ENCODE results near the gene GGT7. TPM values are rescaled to one million over a fixed set of nuclear protein-coding genes. Genes with fewer than 3 reads are reported as not detected.
"Not testable (repeated sequence)": the region's sequence is repeated elsewhere in the genome, so short reads cannot be mapped to it uniquely, and the experiment has no call there.

The GGT7 gene
- total RNA-seq, 1 experiment from 2014 or later = 1.5 TPM

GRCh38 chr20:34881689-34882088 lies 9.0 kb upstream of the GGT7 start:
- CTCF ChIA-PET = no interaction called here
- no TSS peak for BruUV-seq (replicated peaks)
- ATAC-seq = no peak
- Histone ChIP-seq H3K79me2 (ENCODE audit: low read length) (peaks cover 30% of the 10 kb centered on the region), H3K27ac (ENCODE audit: low read length) (no peak overlapping the region), H3K36me3 (ENCODE audit: low read depth, low read length) (peaks cover 15% of the 10 kb centered on the region), H3K27me3 (ENCODE audit: low read length) (no peaks in the 10 kb centered on the region), H3K4me1 (ENCODE audit: insufficient read depth, low read length) (peaks cover 5% of the 10 kb centered on the region; the same call in 1 of the 2 replicates), H2AFZ (ENCODE audit: low read length) (no peak overlapping the region), H4K20me1 (ENCODE audit: low read length) (no peaks in the 10 kb centered on the region), H3F3A (ENCODE audit: low read length, unreplicated experiment) (no peaks in the 10 kb centered on the region), H3K9ac (ENCODE audit: low read length) (no peak overlapping the region), H3K4me3 (ENCODE audit: low read length) (no peak overlapping the region), H3K4me2 (ENCODE audit: low read length) (no peak overlapping the region), H3K9me2 (replicated peaks; ENCODE audit: low read length) (no peaks in the 10 kb centered on the region), H3K9me3 (ENCODE audit: low read length) (no peaks in the 10 kb centered on the region)
- intact Hi-C loops (cut with micrococcal nuclease) = no loop called here
- DNase-seq = no peak
- no peak for TF ChIP-seq CTCF (conservative IDR thresholded peaks at IDR 0.05; ENCODE audit: low read depth, low read length)
- no peak for TF ChIP-seq EZH2 (IDR thresholded peaks at IDR 0.05; ENCODE audit: low read length, unreplicated experiment)
- no peak for TF ChIP-seq EZH2phosphoT487 (IDR thresholded peaks at IDR 0.05; ENCODE audit: borderline replicate concordance, low read length)
- POLR2A ChIA-PET (ENCODE audit: unreplicated experiment) = no interaction called here

GRCh38 chr20:34880971-34881370 lies 8.3 kb upstream of the GGT7 start:
- H3K9ac ChIP-seq (ENCODE audit: low read length); H3K27me3 ChIP-seq (ENCODE audit: low read length); H2AFZ ChIP-seq (ENCODE audit: low read length); H3K9me3 ChIP-seq (ENCODE audit: low read length); H4K20me1 ChIP-seq (ENCODE audit: low read length); intact Hi-C loops (cut with micrococcal nuclease); BruUV-seq (replicated peaks); H3K4me1 ChIP-seq (ENCODE audit: insufficient read depth, low read length); H3K4me3 ChIP-seq (ENCODE audit: low read length); POLR2A ChIA-PET (ENCODE audit: unreplicated experiment); H3F3A ChIP-seq (ENCODE audit: low read length, unreplicated experiment); H3K27ac ChIP-seq (ENCODE audit: low read length); CTCF ChIA-PET; H3K4me2 ChIP-seq (ENCODE audit: low read length); DNase-seq; H3K9me2 ChIP-seq (replicated peaks; ENCODE audit: low read length); ATAC-seq: not testable (repeated sequence)
- H3K79me2 ChIP-seq (ENCODE audit: low read length) = peaks cover 32% of the 10 kb centered on the region
- H3K36me3 ChIP-seq (ENCODE audit: low read depth, low read length) = peaks cover 15% of the 10 kb centered on the region

GRCh38 chr20:34880215-34880850 lies 7.7 kb upstream of the GGT7 start:
- intact Hi-C loops (cut with micrococcal nuclease) = no loop called here
- Histone ChIP-seq H3K36me3 (ENCODE audit: low read depth, low read length) (peaks cover 15% of the 10 kb centered on the region), H4K20me1 (ENCODE audit: low read length) (no peaks in the 10 kb centered on the region), H3K27ac (ENCODE audit: low read length) (no peak overlapping the region), H3K9me3 (ENCODE audit: low read length) (no peaks in the 10 kb centered on the region), H2AFZ (ENCODE audit: low read length) (no peak overlapping the region), H3K4me3 (ENCODE audit: low read length) (no peak overlapping the region), H3F3A (ENCODE audit: low read length, unreplicated experiment) (no peaks in the 10 kb centered on the region), H3K9me2 (replicated peaks; ENCODE audit: low read length) (no peaks in the 10 kb centered on the region), H3K4me2 (ENCODE audit: low read length) (0 out of 2 replicates have a peak overlapping the region, but pooled peaks have one; percentile 12), H3K79me2 (ENCODE audit: low read length) (peaks cover 32% of the 10 kb centered on the region), H3K27me3 (ENCODE audit: low read length) (no peaks in the 10 kb centered on the region), H3K4me1 (ENCODE audit: insufficient read depth, low read length) (peaks cover 11% of the 10 kb centered on the region), H3K9ac (ENCODE audit: low read length) (no peak overlapping the region)
- ATAC-seq (no peak), DNase-seq (no peak)
- TF ChIP-seq EZH2phosphoT487 (IDR thresholded peaks at IDR 0.05; ENCODE audit: borderline replicate concordance, low read length) (no peak), CTCF (conservative IDR thresholded peaks at IDR 0.05; ENCODE audit: low read depth, low read length) (no peak)
- BruUV-seq (replicated peaks) = no TSS peak
- CTCF ChIA-PET = no interaction called here
- POLR2A ChIA-PET (ENCODE audit: unreplicated experiment) = no interaction called here

All from PC-3 (cell line).